Colonic mucosa (tissue), 4 donors: ENCODE results near the gene GPR85. TPM values are rescaled to one million over a fixed set of nuclear protein-coding genes. Genes with fewer than 3 reads are reported as not detected.

Experiments used
- DNase-seq: peaks from one replicate; pipeline ENCODE4 v3.0.0-alpha.2; 2020
- H3K27ac ChIP-seq: fragments of 200-600 bp; one replicate; pipeline ENCODE4 v1.8.0; 2021
- H3K27me3 ChIP-seq: fragments of 200-600 bp; one replicate; pipeline ENCODE4 v1.8.0; 2021
- H3K36me3 ChIP-seq: fragments of 200-600 bp; one replicate; pipeline ENCODE4 v1.8.0; 2021
- H3K4me1 ChIP-seq: fragments of 200-600 bp; one replicate; pipeline ENCODE4 v1.8.0; 2021; ENCODE audit warnings: mild to moderate bottlenecking
- H3K4me3 ChIP-seq: fragments of 200-600 bp; one replicate; pipeline ENCODE4 v1.8.0; 2021
- H3K9ac ChIP-seq, 2 donors: one replicate each; pipeline ENCODE4 v1.7.0; 2013; ENCODE audit warnings: control low read depth in 2 of 2, low read depth in 2 of 2, low read length in 2 of 2
- H3K9me3 ChIP-seq: fragments of 200-600 bp; one replicate; pipeline ENCODE4 v1.8.0; 2021
- intact Hi-C: fragments of 100-400 bp; cut with DNase I; formaldehyde crosslinking; loops from one replicate; pipeline ENCODE4 v1.14.1; 2022
- total RNA-seq, 2 donors: library from RNA; stranded (reverse); fragmentation: NEBNext Ultra II Directional in 1 of 2; extraction: Animal tissue kit (Norgen Biotek cat#: 25700) in 1 of 2; gene quantifications; one replicate each; pipeline ENCODE4 v1.2.1, GENCODE V29; 2021
- TF ChIP-seq, protein P1 (sequence below): fragments of 200-600 bp; IDR thresholded peaks from one replicate; pipeline ENCODE4 v1.8.0; 2022; ENCODE audit warnings: antibody characterized with exemption, mild to moderate bottlenecking
- donor health status: healthy.
- donor health status: DM: no; HTN: no; CAD: no.
- donor health status: DM: no; HTN: no; CAD: no.

The GPR85 gene
- total RNA-seq, 2 donors from 2014 or later, result 0.15 to 0.35 TPM

DNA sequence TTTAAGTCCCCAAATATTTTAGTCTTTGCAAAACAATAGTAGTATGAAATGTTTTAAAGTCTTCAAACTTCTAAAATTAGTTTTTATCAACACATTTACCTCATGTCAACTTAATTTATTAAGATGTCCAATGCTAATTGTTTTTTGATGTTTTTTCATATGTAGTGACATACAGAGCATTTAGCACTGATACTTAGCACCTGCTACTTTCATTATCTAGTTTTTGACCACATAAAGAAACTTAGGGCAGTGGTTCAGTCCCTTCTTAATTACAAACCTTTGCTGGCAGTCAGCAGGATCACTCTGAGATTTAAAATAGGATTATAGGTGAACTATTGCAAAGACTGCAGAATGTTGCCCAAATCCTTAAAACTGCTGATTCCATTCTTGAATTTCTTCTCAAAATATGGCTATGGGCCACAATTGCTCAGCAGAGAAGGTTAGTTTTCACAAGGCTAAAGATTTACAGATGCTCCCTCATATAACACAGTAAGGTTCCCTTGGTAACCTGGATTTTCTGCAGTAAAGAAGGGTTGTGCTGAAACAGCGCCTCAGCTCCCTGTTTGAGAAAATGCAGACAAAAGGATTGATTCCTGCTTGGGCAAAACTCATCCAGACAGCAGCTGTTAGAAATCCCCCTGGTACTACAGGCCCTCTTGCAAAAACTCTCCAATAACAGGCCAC, 3.4 kb downstream of the GPR85 start:
- intact Hi-C loops, result no loop called here
- Histone ChIP-seq H3K4me1 (no peaks in the 10 kb centered on the region), H3K36me3 (no peaks in the 10 kb centered on the region), H3K27me3 (peaks cover 8% of the 10 kb centered on the region), H3K4me3 (no peak overlapping the region), H3K9ac (no peak overlapping the region), H3K9me3 (no peaks in the 10 kb centered on the region), H3K27ac (no peak overlapping the region)
- no peak for DNase-seq
- TF ChIP-seq, protein P1, sequence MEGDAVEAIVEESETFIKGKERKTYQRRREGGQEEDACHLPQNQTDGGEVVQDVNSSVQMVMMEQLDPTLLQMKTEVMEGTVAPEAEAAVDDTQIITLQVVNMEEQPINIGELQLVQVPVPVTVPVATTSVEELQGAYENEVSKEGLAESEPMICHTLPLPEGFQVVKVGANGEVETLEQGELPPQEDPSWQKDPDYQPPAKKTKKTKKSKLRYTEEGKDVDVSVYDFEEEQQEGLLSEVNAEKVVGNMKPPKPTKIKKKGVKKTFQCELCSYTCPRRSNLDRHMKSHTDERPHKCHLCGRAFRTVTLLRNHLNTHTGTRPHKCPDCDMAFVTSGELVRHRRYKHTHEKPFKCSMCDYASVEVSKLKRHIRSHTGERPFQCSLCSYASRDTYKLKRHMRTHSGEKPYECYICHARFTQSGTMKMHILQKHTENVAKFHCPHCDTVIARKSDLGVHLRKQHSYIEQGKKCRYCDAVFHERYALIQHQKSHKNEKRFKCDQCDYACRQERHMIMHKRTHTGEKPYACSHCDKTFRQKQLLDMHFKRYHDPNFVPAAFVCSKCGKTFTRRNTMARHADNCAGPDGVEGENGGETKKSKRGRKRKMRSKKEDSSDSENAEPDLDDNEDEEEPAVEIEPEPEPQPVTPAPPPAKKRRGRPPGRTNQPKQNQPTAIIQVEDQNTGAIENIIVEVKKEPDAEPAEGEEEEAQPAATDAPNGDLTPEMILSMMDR, result no peak

DNA sequence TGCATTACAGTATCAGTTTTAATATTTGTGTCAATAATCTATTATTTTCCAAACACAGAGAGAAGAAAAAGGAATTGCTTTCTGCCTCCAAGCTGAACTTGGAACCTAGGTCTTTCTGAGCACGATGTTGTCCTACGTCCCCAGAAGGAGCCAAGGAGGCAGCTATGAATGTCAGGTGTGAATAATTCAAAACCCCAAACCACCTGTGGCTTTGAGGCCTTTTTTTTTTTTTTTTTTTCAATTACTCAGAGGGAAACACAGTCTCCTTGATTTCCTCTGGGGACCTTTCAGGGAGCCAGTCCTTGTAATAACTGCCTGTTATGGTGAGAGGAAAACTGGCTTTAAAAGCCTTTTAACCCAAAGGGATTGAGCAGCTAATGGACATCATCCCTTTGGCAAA, 8.3 kb downstream of the GPR85 start:
- DNase-seq, result no peak
- H3K4me3 ChIP-seq, result no peak overlapping the region
- H3K27me3 ChIP-seq, result no peaks in the 10 kb centered on the region
- no peak overlapping the region for H3K9ac ChIP-seq
- intact Hi-C loops, result no loop called here
- no peaks in the 10 kb centered on the region for H3K4me1 ChIP-seq
- H3K36me3 ChIP-seq, result no peaks in the 10 kb centered on the region
- no peaks in the 10 kb centered on the region for H3K9me3 ChIP-seq
- H3K27ac ChIP-seq, result no peak overlapping the region
- TF ChIP-seq, protein P1, result no peak

DNA sequence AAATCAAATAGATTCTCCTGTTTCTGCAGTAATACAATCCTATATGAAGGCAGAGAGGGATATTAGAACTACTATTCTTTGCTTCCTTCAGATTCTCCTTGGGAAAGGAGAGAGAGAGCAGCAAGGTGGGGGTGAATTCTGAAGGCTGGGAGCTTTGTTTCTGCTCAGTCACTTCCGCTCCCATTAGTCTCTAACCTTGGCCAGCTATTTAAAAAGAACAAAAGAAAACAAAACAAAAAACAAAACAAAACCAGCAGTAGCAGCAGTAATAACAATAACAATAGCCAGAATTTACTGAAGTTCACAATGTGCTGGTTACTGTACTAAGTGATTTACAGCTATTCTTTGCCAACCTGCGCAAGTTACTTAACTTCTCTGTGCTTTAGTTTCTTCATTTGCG, 9.9 kb downstream of the GPR85 start:
- no peak overlapping the region for H3K9ac ChIP-seq
- no peaks in the 10 kb centered on the region for H3K9me3 ChIP-seq
- no peak overlapping the region for H3K27ac ChIP-seq
- intact Hi-C loops, result no loop called here
- no peak overlapping the region for H3K4me3 ChIP-seq
- H3K36me3 ChIP-seq, result no peaks in the 10 kb centered on the region
- no peaks in the 10 kb centered on the region for H3K4me1 ChIP-seq
- no peaks in the 10 kb centered on the region for H3K27me3 ChIP-seq
- TF ChIP-seq, protein P1, result no peak
- DNase-seq, result no peak

DNA sequence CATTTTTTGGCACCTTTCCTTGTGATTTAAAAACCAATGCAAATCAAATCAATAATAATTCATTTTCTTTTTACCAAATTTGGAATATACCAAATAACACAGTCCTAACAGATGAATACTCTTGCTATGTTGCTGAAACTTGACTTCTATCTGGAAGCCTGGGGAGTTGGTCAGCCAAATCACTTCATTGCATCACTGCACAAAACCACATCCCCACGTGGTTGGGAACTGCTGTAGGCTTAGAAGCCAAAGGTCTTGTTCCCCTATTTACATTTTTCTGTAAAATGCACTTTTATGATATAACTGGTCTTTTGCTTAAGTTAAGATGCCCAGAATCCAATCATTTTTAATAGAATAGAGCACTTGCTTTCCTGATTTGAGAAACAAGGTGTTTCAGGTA, 15.2 kb downstream of the GPR85 start:
- TF ChIP-seq, protein P1, result no peak
- Histone ChIP-seq H3K9me3 (no peaks in the 10 kb centered on the region), H3K27ac (no peak overlapping the region), H3K4me3 (no peak overlapping the region), H3K27me3 (no peaks in the 10 kb centered on the region), H3K9ac (no peak overlapping the region), H3K4me1 (no peaks in the 10 kb centered on the region), H3K36me3 (no peaks in the 10 kb centered on the region)
- DNase-seq, result no peak
- intact Hi-C loops, result no loop called here

DNA sequence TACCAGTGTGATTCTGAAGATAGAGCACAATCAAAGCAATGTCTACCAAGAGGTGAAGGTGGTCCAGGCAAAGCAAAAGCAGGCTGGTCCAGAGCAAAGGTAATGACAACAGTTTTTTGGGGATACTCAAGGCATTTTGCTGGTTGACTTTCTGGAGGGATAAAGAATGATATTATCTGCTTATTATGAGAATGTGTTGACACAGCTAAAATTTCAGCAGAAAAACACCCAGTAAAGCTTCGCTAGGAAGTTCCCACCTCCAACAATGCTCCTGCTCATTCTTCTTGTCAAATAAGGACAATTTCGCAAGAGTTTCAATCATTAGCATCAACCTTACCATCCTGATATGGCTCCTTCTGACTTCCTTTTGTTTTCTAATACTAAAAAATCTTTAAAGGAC, 24.1 kb downstream of the GPR85 start:
- no peak for DNase-seq
- H3K27me3 ChIP-seq, result no peaks in the 10 kb centered on the region
- no peaks in the 10 kb centered on the region for H3K36me3 ChIP-seq
- no peaks in the 10 kb centered on the region for H3K4me1 ChIP-seq
- H3K4me3 ChIP-seq, result no peak overlapping the region
- H3K9ac ChIP-seq, result no peak overlapping the region
- TF ChIP-seq, protein P1, result no peak
- intact Hi-C loops, result no loop called here
- no peak overlapping the region for H3K27ac ChIP-seq
- no peaks in the 10 kb centered on the region for H3K9me3 ChIP-seq
